Measurements from ENCODE around the gene AP2B1.

Gene AP2B1

GRCh38 chr17:35705230-35705629 is 118.1 kb downstream of the AP2B1 start:
- no peak for DNase-seq

- no peak for DNase-seq
Observed at GRCh38 chr17:35705705-35706104, 118.6 kb downstream of the AP2B1 start.

GRCh38 chr17:35708149-35708548 is 121.0 kb downstream of the AP2B1 start:
- no peak for DNase-seq

GRCh38 chr17:35708951-35709350 is 121.8 kb downstream of the AP2B1 start:
- DNase-seq, result no peak

- DNase-seq, result no peak
Observed at GRCh38 chr17:35709874-35710273, 122.8 kb downstream of the AP2B1 start.

GRCh38 chr17:35710950-35711349 is 123.8 kb downstream of the AP2B1 start:
- no peak for DNase-seq

GRCh38 chr17:35713069-35713728 is 126.1 kb downstream of the AP2B1 start:
- DNase-seq, result no peak

GRCh38 chr17:35714988-35715387 is 127.9 kb downstream of the AP2B1 start:
- DNase-seq, result no peak

- no peak for DNase-seq
Observed at GRCh38 chr17:35715416-35715815, 128.3 kb downstream of the AP2B1 start.

GRCh38 chr17:35716173-35716572 is 129.1 kb downstream of the AP2B1 start:
- no peak for DNase-seq

- no peak for DNase-seq
Observed at GRCh38 chr17:35716897-35717465, 129.9 kb downstream of the AP2B1 start.

- DNase-seq, result no peak
Observed at GRCh38 chr17:35717475-35717874, 130.4 kb downstream of the AP2B1 start.

GRCh38 chr17:35723735-35724134 is 136.6 kb downstream of the AP2B1 start:
- no peak for DNase-seq

GRCh38 chr17:35725058-35725457 is 137.9 kb downstream of the AP2B1 start:
- DNase-seq, result no peak

GRCh38 chr17:35725802-35726126 is 138.6 kb downstream of the AP2B1 start:
- no peak for DNase-seq

GRCh38 chr17:35726127-35726952 is 139.2 kb downstream of the AP2B1 start:
- no peak for DNase-seq

GRCh38 chr17:35726953-35727460 is 139.9 kb downstream of the AP2B1 start:
- DNase-seq, result no peak

- no peak for DNase-seq
Observed at GRCh38 chr17:35727635-35728034, 140.5 kb downstream of the AP2B1 start.

GRCh38 chr17:35728551-35728950 is 141.4 kb downstream of the AP2B1 start:
- no peak for DNase-seq

GRCh38 chr17:35729405-35729833 is 142.3 kb downstream of the AP2B1 start:
- no peak for DNase-seq

- DNase-seq, result no peak
Observed at GRCh38 chr17:35730400-35731005, 143.4 kb downstream of the AP2B1 start.

GRCh38 chr17:35731239-35731916 is 144.3 kb downstream of the AP2B1 start, which contains the start of gene RASL10B:
TSS of gene RASL10B (plus strand) at chr17:35731639. CDS start at chr17:35735185, 3,546 bp downstream.
- no peak for DNase-seq
